Activated naive CD8-positive, alpha-beta T cell treated with anti-CD3 and anti-CD28 coated beads, Interleukin-2, amount 10 ng/mL, durations not matched to agents 7 days and 5 days (primary cell): ENCODE results near the gene YIPF2. TPM values are rescaled to one million over a fixed set of nuclear protein-coding genes. Genes with fewer than 3 reads are reported as not detected.
"Not testable (repeated sequence)": the region's sequence is repeated elsewhere in the genome, so short reads cannot be mapped to it uniquely, and the experiment has no call there.

Experiments
- ATAC-seq: fragments of 150-1000 bp; cut with Tn5 transposase; one replicate; pipeline ENCODE4 v1.10.0; 2021; ENCODE audit warnings: low read depth, moderate library complexity
- POLR2A ChIA-PET: fragments of 350-600 bp; sonication (Branson Sonifier 250); formaldehyde crosslinking; loops from one replicate; lab custom pipeline; 2021; ENCODE audit warnings: antibody characterized with exemption; lab: Charles Lee
- DNase-seq: peaks from one replicate; pipeline ENCODE4 v3.0.0; 2021
- H3K27ac Mint-ChIP-seq: one replicate; pipeline ENCODE4 v1.8.0; 2022; ENCODE audit warnings: mild to moderate bottlenecking, mixed read lengths
- H3K27me3 Mint-ChIP-seq: one replicate; pipeline ENCODE4 v1.8.0; 2022; ENCODE audit warnings: mild to moderate bottlenecking, moderate library complexity, mixed read lengths
- H3K36me3 Mint-ChIP-seq: one replicate; pipeline ENCODE4 v1.8.0; 2021; ENCODE audit warnings: mild to moderate bottlenecking, mixed read lengths
- H3K4me1 Mint-ChIP-seq: one replicate; pipeline ENCODE4 v1.8.0; 2021; ENCODE audit warnings: mixed read lengths
- H3K4me3 Mint-ChIP-seq: one replicate; pipeline ENCODE4 v1.8.0; 2022; ENCODE audit warnings: mild to moderate bottlenecking, moderate library complexity, mixed read lengths
- H3K9me3 Mint-ChIP-seq: one replicate; pipeline ENCODE4 v1.8.0; 2021; ENCODE audit warnings: mixed read lengths
- total RNA-seq, 2 experiments: library from RNA; stranded (reverse); gene quantifications; one replicate each; pipeline ENCODE4 v1.2.3, GENCODE V29; 2021

YIPF2 gene
- total RNA-seq, 2 experiments from 2014 or later = 21.7 to 24.7 TPM

GRCh38 chr19:10961073-10961860, 32.8 kb upstream of the YIPF2 start:
- peak overlapping the region; percentile 83 for H3K27ac Mint-ChIP-seq
- H3K27me3 Mint-ChIP-seq = no peaks in the 10 kb centered on the region
- POLR2A ChIA-PET = interaction anchor here (0.6 to 2.2 kb wide), 8 partner anchors 13 to 420 kb away, joined by 3 to 9 read pairs (median 4); partner anchors contain the start of genes LDLR and TMED1
- H3K4me3 Mint-ChIP-seq = peak overlapping the region; percentile 89
- ATAC-seq = peak; percentile 22
- no peak for DNase-seq
- H3K36me3 Mint-ChIP-seq = peaks cover 5% of the 10 kb centered on the region
- no peaks in the 10 kb centered on the region for H3K9me3 Mint-ChIP-seq
- H3K4me1 Mint-ChIP-seq = peaks cover 26% of the 10 kb centered on the region

- Mint-ChIP-seq H3K27me3 (no peaks in the 10 kb centered on the region), H3K9me3 (no peaks in the 10 kb centered on the region), H3K4me3 (peak within 1 kb of the TSS; percentile 89), H3K4me1 (peaks cover 26% of the 10 kb centered on the region), H3K27ac (peak within 1 kb of the TSS; percentile 91), H3K36me3 (peaks cover 3% of the 10 kb centered on the region)
- POLR2A ChIA-PET = interaction anchor here (0.6 to 2.2 kb wide), 8 partner anchors 12 to 420 kb away, joined by 3 to 9 read pairs (median 4); partner anchors contain the start of gene LDLR
- DNase-seq = peak; percentile 100
- ATAC-seq = peak; percentile 82
These were observed 32.1 kb upstream of the YIPF2 start, which contains the start of gene SMARCA4 for GRCh38 chr19:10960314-10961072. Gene SMARCA4 (plus strand): TSS chr19:10961030. CDS start chr19:10984152, 23,122 bp downstream.

GRCh38 chr19:10959277-10959968, 31.0 kb upstream of the YIPF2 start:
- H3K4me1 Mint-ChIP-seq = peaks cover 26% of the 10 kb centered on the region
- not testable (repeated sequence) for ATAC-seq, DNase-seq, H3K27me3 Mint-ChIP-seq, H3K9me3 Mint-ChIP-seq, H3K36me3 Mint-ChIP-seq
- H3K27ac Mint-ChIP-seq = peak overlapping the region; percentile 91
- POLR2A ChIA-PET = interaction anchor here (0.6 to 2.2 kb wide), 3 partner anchors 130 to 1191 kb away, joined by 3 to 9 read pairs (median 3); partner anchors contain the start of genes LDLR and ZNF846
- peak overlapping the region; percentile 86 for H3K4me3 Mint-ChIP-seq

- Mint-ChIP-seq H3K4me1 (peaks cover 1% of the 10 kb centered on the region), H3K9me3 (no peaks in the 10 kb centered on the region), H3K4me3 (no peak overlapping the region), H3K36me3 (no peaks in the 10 kb centered on the region), H3K27ac (no peak overlapping the region), H3K27me3 (no peaks in the 10 kb centered on the region)
- POLR2A ChIA-PET = no interaction called here
- ATAC-seq = no peak
- no peak for DNase-seq
These were observed 24.4 kb upstream of the YIPF2 start for GRCh38 chr19:10952809-10953208.

GRCh38 chr19:10946958-10947657, 18.7 kb upstream of the YIPF2 start:
- Mint-ChIP-seq H3K27ac (no peak overlapping the region), H3K4me1 (peaks cover 4% of the 10 kb centered on the region), H3K27me3 (no peaks in the 10 kb centered on the region), H3K36me3 (no peaks in the 10 kb centered on the region), H3K4me3 (no peak overlapping the region), H3K9me3 (no peaks in the 10 kb centered on the region)
- no peak for ATAC-seq
- DNase-seq = no peak
- POLR2A ChIA-PET = no interaction called here

- H3K4me3 Mint-ChIP-seq = no peak overlapping the region
- peaks cover 5% of the 10 kb centered on the region for H3K4me1 Mint-ChIP-seq
- no peak overlapping the region for H3K27ac Mint-ChIP-seq
- ATAC-seq = no peak
- H3K9me3 Mint-ChIP-seq = no peaks in the 10 kb centered on the region
- POLR2A ChIA-PET = interaction anchor here (0.7 to 1.1 kb wide), 3 partner anchors 9 to 16 kb away, joined by 3 read pairs; partner anchors contain the start of gene SMARCA4
- H3K27me3 Mint-ChIP-seq = peaks cover 2% of the 10 kb centered on the region
- DNase-seq = no peak
- H3K36me3 Mint-ChIP-seq = no peaks in the 10 kb centered on the region
These were observed 16.8 kb upstream of the YIPF2 start for GRCh38 chr19:10945264-10945663.

GRCh38 chr19:10943412-10943811, 15.0 kb upstream of the YIPF2 start:
- H3K4me3 Mint-ChIP-seq, H3K9me3 Mint-ChIP-seq, ATAC-seq, H3K36me3 Mint-ChIP-seq, POLR2A ChIA-PET, H3K4me1 Mint-ChIP-seq, H3K27me3 Mint-ChIP-seq, H3K27ac Mint-ChIP-seq, DNase-seq: not testable (repeated sequence)

GRCh38 chr19:10941649-10942048, 13.2 kb upstream of the YIPF2 start:
- H3K36me3 Mint-ChIP-seq, H3K27me3 Mint-ChIP-seq, H3K4me3 Mint-ChIP-seq, DNase-seq, H3K9me3 Mint-ChIP-seq, H3K27ac Mint-ChIP-seq, ATAC-seq: not testable (repeated sequence)
- POLR2A ChIA-PET = interaction anchor here (0.7 to 0.9 kb wide), 2 partner anchors 9 to 94 kb away, joined by 4 to 8 read pairs; no protein-coding TSS in a partner anchor
- H3K4me1 Mint-ChIP-seq = peaks cover 12% of the 10 kb centered on the region

GRCh38 chr19:10936661-10937084, 8.2 kb upstream of the YIPF2 start:
- ATAC-seq = peak; percentile 79
- peak; percentile 48 for DNase-seq
- Mint-ChIP-seq H3K27ac (no peak overlapping the region), H3K9me3 (no peaks in the 10 kb centered on the region), H3K27me3 (peaks cover 2% of the 10 kb centered on the region), H3K36me3 (no peaks in the 10 kb centered on the region), H3K4me1 (peaks cover 11% of the 10 kb centered on the region), H3K4me3 (no peak overlapping the region)
- POLR2A ChIA-PET = interaction anchor here (0.6 to 1.4 kb wide), 8 partner anchors 8 to 578 kb away, joined by 3 to 5 read pairs (median 4); partner anchors contain the start of gene LDLR

- ATAC-seq = no peak
- no peak overlapping the region for H3K27ac Mint-ChIP-seq
- H3K4me3 Mint-ChIP-seq = no peak overlapping the region
- H3K4me1 Mint-ChIP-seq = peaks cover 11% of the 10 kb centered on the region
- H3K36me3 Mint-ChIP-seq = no peaks in the 10 kb centered on the region
- POLR2A ChIA-PET = interaction anchor here (0.6 to 1.4 kb wide), 2 partner anchors 154 to 615 kb away, joined by 3 to 4 read pairs; partner anchors contain the start of gene LDLR
- DNase-seq = no peak
- H3K27me3 Mint-ChIP-seq = no peaks in the 10 kb centered on the region
- no peaks in the 10 kb centered on the region for H3K9me3 Mint-ChIP-seq
These were observed 7.1 kb upstream of the YIPF2 start for GRCh38 chr19:10935371-10936059.

GRCh38 chr19:10929402-10929794, 959 bp upstream of the YIPF2 start:
- H3K4me3 Mint-ChIP-seq = peak overlapping the region; percentile 81
- no peaks in the 10 kb centered on the region for H3K9me3 Mint-ChIP-seq
- ATAC-seq (no peak), DNase-seq (peak; percentile 42)
- H3K4me1 Mint-ChIP-seq = peaks cover 12% of the 10 kb centered on the region
- no peak overlapping the region for H3K27ac Mint-ChIP-seq
- POLR2A ChIA-PET = interaction anchor here (0.6 to 1.5 kb wide), 6 partner anchors 31 to 812 kb away, joined by 3 to 5 read pairs (median 3); partner anchors contain the start of genes CARM1, ELAVL3, LDLR and SMARCA4
- no peaks in the 10 kb centered on the region for H3K36me3 Mint-ChIP-seq
- no peaks in the 10 kb centered on the region for H3K27me3 Mint-ChIP-seq
